ENCODE measurements around the gene FGF14.

Gene FGF14

DNA sequence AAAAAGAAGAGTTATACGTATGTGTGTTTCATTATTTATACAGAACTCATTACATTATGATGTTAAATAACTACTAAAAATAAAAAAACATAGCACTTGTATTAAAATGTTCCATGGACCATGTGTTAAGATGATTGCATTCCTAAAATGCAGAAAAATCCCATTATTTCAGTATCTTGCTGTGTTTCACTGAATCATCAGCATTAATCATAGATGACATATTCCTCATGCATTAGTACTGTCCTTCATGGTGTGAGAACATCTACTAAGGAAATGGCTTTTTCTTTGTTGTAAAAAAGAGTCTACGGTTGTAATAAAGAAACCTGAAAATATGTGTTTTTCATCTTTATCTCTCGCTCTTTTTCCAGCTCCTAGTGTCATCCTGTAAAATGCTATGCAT, 416.5 kb downstream of the FGF14 start:
- no peak for DNase-seq (ENCODE audit: low spot score)

GRCh38 chr13:101982903-101983302, 418.9 kb downstream of the FGF14 start:
- DNase-seq (ENCODE audit: low spot score) = no peak

GRCh38 chr13:101979825-101980224, 422.0 kb downstream of the FGF14 start:
- no peak for DNase-seq (ENCODE audit: low spot score)

- DNase-seq (ENCODE audit: low spot score) = no peak
These were observed 423.1 kb downstream of the FGF14 start for GRCh38 chr13:101978552-101979315.

DNA sequence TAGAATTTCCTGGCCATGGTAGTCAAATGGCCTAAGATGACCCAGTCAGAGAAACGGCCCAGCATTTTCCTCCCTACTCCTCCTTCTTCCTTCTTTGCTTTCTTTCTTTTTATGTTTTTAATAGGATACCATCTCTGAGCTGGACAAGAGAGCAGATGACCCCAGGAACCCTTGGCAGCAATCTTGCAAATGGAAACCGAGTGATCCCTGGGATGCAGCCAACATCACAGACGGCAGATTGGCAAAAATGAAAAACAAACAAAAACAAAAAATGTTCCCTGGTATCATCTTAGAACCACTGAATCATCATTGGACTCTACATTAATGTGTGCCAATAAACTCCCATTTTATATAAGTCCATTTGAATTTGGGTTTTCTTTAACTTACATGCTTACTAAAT, 424.4 kb downstream of the FGF14 start:
- no peak for DNase-seq (ENCODE audit: low spot score)

DNA sequence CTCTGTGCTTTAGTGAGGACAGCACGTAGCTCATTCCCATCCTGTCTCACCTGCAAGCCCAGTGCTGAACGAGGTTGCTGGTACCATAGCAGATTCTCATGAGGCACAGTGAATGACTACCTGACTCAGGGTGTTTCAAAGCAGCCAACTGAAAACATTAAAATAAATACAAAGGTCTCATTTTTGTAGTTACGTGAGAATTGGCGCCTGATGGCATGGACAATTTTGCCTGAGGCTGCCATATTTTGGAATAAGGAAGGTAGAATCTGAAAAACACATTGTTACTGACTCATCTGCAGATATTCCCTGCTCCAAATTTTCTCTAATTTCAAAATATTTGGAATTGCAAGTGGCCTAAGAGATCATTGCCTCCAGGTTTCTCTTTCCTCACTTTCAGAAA, 429.7 kb downstream of the FGF14 start:
- no peak for DNase-seq (ENCODE audit: low spot score)

- DNase-seq (ENCODE audit: low spot score) = no peak
These were observed 431.5 kb downstream of the FGF14 start for GRCh38 chr13:101970341-101970740.

DNA sequence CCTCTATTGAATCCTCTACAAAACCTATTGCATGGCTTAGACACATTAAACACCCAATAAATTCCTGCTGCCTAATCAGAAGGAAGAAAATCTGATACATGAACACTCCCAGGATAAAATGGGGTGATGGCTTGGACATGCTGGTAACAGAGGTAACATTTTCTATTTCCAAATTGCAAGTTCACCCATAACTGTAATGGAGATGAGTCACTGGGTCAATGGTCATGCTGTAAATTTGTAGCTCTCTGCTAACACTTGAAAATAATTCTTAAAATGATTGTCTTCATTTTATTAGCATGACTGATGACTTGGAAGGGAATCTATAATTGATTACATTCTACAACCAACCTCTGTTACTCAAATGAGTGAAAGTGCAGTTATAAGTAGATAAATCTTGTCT, 434.1 kb downstream of the FGF14 start:
- no peak for DNase-seq (ENCODE audit: low spot score)

- DNase-seq (ENCODE audit: low spot score) = no peak
These were observed 434.6 kb downstream of the FGF14 start for GRCh38 chr13:101967216-101967615.

DNA sequence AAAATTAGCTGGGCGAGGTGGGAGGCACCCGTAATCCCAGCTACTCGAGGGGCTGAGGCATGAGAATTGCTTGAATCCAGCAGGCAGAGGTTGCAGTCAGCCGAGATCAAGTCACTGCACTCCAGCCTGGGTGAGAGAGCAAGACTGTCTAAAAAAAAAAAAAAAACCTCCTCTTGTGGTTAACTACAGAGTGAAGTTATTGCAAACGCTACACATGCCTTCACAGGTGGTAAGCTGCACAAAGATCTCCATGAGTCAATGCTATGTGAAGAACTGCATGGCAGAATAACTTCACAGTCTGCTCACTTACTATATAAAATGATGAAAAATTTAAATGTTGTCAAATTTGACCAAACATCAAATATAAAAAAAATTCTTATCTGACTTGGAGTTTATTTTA, 436.8 kb downstream of the FGF14 start:
- DNase-seq (ENCODE audit: low spot score) = no peak

DNA sequence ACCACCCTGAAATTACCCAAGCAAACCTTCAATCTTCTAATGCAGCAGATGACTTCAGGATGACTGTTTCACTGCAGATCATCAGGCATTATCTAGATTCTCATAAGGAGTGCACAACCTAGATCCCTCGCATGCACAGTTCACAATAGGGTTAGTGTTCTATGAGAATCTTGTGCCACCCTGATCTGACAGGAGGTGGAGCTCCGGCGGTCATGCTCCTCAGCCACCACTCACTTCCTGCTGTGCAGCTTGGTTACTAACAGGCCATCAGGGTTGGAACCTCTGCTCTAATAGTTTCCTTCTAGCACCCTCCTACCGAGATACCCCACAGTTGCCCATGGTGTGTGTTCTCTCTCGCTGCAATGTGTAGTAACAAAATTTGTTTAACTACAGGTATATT, 442.8 kb downstream of the FGF14 start:
- DNase-seq (ENCODE audit: low spot score) = no peak

GRCh38 chr13:101955764-101956163, 446.1 kb downstream of the FGF14 start:
- DNase-seq (ENCODE audit: low spot score) = no peak

DNA sequence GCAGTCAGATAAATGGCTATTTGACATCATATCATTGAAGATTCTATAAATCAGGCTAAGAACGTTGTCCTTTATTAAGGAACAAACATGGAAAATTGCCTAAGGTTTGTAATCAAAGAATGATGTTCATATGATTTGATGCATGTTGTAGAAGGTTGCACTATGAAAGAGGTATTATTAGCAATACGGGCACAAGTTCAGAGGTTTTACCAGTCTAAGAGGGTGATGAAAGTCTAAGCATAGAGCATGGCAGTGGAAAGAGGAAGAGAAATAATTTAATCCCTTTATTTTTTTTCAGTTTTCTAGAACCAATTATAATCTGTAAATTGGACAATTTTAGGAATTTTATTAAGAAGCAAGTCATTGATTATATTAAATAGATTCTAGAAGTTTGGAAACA, 450.7 kb downstream of the FGF14 start:
- no peak for DNase-seq (ENCODE audit: low spot score)

DNA sequence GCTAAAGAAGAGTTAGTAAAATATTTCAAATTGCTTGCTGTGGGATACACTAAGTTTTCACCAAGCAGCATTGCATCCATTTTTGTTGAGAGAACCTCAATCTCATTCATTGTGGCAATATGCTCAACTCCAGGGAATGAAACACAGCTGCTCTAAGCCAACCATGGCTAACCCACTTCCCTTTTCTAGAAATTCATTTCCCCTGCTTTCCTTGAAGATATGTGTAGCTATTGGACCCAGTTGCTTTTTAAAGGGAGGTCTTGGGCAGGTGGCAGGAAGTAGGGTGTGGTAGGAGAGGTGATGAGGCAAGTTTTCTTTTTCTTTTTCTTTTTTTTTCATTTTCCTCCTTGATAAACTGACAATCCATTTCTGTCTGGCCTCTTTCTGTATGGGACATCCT, 452.2 kb downstream of the FGF14 start:
- no peak for DNase-seq (ENCODE audit: low spot score)

GRCh38 chr13:101946401-101946800, 455.4 kb downstream of the FGF14 start:
- no peak for DNase-seq (ENCODE audit: low spot score)

GRCh38 chr13:101945435-101945834, 456.4 kb downstream of the FGF14 start:
- DNase-seq (ENCODE audit: low spot score) = no peak

DNA sequence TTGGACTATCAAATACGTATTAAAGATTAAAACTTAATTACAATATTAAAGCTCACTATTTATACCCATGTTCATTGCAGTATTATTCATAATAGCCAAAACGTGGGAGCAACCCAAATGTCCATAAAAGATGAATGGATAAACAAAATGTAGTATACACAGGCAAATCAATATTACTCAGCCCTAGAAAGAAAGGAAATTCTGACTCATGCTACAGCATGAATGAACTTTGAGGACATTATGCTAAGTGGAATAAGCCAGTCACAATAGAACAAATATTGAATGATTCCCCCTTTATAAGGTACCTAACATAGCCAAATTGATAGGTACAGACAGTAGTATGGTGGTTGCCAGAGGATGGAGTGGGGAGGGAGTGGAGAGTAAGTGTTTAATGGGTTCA, 457.3 kb downstream of the FGF14 start:
- no peak for DNase-seq (ENCODE audit: low spot score)

DNA sequence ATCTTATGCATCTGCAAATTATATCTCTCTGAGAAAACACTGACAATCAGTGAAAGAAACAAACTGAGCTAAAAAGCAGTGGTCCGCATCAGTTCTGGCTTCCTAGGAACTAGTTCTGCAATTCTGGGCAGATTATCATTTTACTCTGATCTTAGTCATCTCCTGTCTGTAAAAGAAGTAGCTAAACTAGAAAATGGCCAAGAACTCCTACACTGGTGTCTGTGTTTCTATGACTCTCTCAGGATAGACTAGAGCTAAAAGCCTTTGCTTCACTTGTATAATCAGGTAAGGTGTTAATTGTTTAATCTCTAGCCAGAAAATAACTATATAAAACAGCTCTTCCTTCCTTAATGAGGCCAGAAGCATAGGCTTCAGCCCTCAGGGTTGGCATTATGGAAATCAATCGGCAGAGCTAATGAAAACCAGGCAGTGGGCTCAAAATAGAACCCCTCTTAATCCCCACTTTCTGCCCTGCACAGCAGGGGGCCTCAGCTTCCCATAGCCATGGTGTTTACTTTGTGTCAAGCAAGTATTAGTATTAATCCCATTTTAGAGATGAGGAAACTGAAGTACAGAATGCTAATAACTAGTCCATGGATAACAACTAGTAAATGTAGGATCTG, 459.2 kb downstream of the FGF14 start:
- no peak for DNase-seq (ENCODE audit: low spot score)

GRCh38 chr13:101942038-101942437, 459.8 kb downstream of the FGF14 start:
- no peak for DNase-seq (ENCODE audit: low spot score)

DNA sequence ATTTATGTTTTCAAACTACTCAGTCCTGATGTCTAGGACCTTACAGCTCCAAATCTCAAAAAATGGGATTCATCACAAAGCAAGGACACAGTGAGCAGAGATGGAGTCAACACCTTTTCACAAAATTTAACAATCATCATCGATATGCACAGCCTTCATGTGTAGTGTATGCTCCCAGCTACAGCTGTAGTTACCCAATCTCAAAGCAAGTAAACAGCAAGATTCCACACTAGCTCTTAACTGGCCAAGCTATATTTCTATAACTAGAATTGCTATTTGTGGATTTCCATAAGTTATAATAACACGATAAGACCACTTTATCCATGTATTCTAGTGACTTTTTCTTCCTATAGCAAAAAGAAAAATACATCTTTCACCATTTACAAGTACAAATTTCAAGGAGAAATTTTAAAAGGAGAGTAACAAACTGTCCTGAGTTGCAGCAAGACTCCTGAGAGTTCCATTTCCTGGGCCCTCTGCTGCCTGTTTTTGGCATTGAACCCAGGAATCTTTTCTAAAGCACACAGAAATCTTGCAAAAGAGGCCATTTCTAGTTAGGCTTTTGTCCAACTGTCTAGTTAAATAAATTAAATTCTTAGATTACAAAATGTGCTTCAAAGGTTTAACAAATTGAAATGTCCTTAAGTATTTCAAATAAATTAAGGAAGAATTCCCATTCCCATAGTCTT, 460.6 kb downstream of the FGF14 start:
- DNase-seq (ENCODE audit: low spot score) = no peak

DNA sequence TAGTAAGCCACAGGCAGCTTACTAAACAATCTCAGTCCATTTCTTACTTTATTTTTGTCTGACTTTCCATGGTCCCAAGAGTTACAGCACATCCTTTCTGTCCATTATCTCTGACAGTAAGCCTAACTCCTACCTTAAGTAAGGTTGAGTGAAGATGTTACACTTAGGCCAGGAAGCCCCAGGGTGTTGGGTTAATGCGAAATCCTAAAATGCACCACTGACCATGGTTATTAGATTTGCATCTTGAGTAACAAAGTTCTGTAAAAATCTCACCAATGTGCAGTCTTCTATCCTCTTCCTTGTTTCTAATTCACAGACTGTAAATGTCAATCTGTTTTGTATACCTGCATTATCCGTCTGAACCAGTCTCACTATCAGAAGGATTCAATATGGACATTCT, 462.5 kb downstream of the FGF14 start:
- DNase-seq (ENCODE audit: low spot score) = no peak

GRCh38 chr13:101935828-101936227, 466.0 kb downstream of the FGF14 start:
- no peak for DNase-seq (ENCODE audit: low spot score)

DNA sequence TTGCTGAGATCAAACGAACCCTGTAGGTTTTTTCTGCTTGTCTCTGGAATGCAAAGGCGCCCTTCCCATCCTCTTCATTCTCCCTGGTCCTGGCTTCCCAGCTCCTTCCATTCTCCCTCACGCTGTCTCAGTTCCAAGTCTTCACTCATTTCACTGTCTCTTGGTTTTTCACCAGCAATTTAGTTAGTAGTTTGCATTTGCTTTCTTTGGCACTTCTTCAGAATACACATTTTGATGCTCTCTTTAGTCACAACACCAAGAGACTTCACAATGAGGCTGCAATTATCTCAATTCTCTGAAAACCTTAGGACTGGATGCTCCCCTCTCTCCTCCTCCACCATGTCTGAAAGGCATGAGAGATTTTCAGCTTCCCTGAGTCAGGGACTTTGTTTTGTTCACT, 470.7 kb downstream of the FGF14 start:
- no peak for DNase-seq (ENCODE audit: low spot score)

Data from CD4-positive, alpha-beta T cell treated with Interleukin-2 at 100 ng/mL for 4 hours (primary cell).